DMS 273 (cell line): ENCODE data around the gene PDPK1.

ENCODE experiments used
- DNase-seq: peaks from one replicate; lab custom pipeline; 2025; ENCODE audit not compliant: unreplicated experiment; lab: John Stamatoyannopoulos, UW

Gene PDPK1

GRCh38 chr16:2507052-2507659 is 30.7 kb upstream of the PDPK1 start:
- no peak for DNase-seq

DNA sequence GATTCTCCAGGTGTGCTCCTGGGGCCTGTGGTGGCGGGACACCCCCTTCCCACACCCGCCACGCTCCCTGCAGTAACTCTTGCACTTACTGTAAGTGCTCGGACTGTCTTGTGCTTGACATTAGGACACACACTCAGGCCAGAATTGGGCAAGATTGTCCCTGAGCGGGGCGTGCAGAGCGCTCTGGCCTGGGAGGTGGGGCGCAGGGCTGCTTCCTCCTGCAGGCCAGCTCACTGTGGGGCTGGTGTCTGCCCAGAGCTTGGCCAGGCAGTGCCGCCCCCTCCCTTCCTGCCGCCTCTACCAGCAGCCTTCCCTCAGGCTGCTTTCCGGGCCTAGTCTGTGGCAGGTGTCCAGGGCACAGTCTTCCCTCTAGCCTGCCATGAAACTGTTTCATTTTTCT is 30.2 kb upstream of the PDPK1 start:
- DNase-seq: no peak

DNA sequence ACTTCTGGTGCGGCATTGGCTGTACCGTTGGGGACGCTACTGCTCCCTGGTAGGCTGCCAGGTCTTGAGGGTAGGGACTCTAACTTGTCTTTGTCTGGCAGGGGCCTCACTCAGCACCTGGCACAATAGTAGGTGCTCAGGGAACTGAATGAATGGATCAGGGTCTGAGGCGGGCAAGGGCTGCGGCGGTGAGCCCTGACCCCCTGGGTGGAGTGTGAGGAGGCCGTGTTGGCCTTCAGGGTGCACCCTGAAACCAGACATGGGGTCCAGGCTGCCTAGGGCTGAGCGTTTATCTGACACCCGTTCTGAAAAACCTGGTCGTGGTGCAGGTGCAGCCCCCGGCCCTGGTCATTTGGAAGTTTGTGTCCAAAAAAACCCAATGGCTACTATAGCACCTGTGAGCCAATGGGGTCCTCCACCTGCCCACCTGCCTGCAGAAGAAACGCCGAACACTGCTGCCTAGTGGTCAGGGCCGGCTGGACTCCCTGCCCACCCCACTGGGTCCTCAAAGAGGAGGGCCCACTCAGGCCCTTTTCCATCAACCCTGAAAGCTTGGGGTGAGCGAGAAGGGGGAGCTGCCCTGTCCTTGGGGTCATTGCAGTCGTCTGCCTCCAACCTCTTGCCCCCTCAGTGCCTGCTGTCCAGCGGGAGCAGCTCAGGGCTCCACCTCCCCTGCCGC is 29.0 kb upstream of the PDPK1 start:
- DNase-seq: no peak

GRCh38 chr16:2511128-2511800 is 26.6 kb upstream of the PDPK1 start:
- no peak for DNase-seq

DNA sequence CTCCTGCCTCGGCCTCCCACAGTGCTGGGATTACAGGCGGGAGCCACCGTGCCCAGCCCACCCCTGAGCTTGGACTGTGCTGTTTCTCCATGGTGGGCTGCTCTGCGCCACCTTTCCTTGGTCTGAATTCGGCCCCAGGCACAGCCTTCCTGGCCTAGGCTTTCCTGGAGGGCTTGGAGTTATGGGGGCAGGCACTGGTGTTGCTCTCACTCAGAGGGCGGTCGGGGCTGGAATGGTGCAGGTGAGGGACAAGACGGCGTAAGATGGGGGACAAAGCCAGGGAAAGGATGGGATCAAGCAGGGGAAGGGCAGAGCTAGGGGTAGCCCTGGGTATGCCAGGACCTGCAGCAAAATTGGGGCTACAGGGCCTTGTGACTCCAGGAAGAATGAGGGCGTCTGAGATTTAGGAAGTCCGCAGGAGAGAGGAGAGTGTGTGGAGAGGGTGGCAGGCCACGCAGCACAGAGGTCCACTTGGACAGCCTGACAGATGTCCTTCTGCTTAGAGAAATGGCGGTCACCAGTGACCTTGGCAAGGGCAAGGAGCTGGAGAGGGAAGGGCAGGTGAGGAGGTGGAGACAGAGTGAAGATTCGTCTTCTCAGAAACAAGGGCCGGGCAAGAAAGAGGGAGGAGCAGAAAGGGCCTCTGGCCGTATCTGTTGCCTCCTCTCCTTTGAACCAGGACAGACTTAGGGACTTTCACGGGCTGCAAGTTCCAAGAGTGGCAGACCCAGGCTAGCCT is 25.7 kb upstream of the PDPK1 start:
- DNase-seq: no peak

- DNase-seq: peak; percentile 56
Observed at GRCh38 chr16:2512735-2513404, 25.0 kb upstream of the PDPK1 start.

DNA sequence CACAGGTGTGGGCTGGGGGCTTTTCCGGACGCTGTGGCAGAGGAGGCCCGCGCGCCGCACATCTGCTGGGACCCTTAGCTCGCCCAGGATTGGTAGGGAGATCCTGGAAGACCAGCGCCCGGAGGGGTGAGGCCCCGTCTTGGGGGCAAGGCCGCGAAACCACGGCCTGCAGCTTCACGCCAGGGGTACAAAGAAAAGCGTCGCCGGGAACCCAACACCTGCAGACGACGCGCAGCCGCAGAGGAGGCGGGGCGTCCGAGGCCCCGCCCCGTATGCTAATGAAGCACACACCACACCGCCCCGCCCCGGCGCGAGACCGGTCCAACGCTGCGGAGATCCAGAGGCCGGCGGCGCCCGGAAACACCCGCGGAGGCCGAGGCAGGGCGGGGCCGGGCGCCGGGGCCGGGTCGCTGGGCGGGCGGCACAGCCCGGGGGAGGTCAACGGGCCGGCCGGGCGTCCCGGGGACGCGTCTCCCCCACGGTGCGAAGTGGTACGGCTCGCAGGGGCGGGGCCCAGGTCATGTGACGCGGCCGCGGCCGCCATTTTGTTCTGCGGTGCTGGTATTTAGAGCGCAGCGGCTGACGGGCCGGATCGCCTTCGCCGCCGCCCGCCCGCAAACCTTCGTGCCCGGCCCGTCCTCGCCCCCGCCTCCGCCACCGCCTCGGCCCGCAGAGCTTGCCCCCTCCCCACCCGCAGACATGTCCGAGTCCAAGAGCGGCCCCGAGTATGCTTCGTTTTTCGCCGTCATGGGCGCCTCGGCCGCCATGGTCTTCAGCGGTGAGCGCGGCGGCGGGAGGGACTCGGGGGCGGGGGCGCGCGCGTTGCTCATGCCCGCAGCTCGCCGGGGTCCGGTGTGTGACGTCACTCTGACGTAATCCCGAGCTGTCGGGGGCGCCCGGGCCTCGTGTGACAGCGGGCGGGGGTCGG is 24.2 kb upstream of the PDPK1 start, which contains the start of gene ATP6V0C:
ATP6V0C (plus strand) TSS at position 548 of the 928 bp plus-strand sequence; CDS start at position 700, 152 bp downstream.
- DNase-seq: peak; percentile 98

DNA sequence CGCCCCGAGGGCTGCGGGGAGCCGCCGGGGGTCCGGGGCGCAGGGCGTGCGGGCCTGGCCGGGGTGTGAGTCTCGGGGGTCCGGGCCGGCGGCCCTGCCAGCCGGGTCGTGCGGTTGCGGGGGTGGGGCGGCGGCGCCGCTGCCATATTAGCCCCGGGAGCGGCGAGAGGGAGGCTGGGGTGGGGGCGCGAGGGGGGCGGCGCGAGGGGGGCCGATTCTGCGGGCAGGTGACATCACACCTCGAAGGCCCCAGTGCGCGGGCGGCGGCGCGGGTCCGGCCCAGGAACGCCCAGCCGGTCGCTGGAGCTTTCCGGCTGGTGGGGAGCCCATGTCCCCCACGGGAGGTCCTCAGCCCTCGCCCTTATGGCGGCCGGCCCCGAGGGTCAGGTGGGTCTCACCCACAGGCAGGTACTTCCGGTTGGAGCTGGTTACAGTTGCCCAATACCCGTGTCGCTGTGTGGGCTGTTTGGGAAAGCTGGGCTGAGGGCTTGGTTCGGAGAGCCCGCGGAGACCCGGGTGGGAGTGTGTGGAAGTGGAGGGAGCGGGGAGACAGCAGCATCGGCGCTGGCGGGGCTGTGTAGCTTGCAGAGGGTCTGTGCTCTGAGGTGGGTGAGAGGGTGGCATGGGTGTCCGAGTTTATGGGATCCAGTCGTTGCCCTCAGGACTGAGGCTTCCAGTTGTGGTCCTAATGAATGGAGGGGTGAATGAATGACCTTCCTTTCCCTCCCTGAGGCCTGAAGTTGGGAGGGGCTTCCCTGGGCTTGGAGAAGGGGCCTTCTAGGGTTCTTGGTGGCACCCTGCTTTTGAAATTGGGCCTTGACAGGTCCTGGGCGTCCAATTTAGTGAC is 23.3 kb upstream of the PDPK1 start:
- DNase-seq: peak; percentile 46

GRCh38 chr16:2515180-2515851 is 22.5 kb upstream of the PDPK1 start:
- DNase-seq: no peak

GRCh38 chr16:2516391-2517240 is 21.2 kb upstream of the PDPK1 start:
- no peak for DNase-seq

GRCh38 chr16:2517954-2518605 is 19.7 kb upstream of the PDPK1 start:
- no peak for DNase-seq

DNA sequence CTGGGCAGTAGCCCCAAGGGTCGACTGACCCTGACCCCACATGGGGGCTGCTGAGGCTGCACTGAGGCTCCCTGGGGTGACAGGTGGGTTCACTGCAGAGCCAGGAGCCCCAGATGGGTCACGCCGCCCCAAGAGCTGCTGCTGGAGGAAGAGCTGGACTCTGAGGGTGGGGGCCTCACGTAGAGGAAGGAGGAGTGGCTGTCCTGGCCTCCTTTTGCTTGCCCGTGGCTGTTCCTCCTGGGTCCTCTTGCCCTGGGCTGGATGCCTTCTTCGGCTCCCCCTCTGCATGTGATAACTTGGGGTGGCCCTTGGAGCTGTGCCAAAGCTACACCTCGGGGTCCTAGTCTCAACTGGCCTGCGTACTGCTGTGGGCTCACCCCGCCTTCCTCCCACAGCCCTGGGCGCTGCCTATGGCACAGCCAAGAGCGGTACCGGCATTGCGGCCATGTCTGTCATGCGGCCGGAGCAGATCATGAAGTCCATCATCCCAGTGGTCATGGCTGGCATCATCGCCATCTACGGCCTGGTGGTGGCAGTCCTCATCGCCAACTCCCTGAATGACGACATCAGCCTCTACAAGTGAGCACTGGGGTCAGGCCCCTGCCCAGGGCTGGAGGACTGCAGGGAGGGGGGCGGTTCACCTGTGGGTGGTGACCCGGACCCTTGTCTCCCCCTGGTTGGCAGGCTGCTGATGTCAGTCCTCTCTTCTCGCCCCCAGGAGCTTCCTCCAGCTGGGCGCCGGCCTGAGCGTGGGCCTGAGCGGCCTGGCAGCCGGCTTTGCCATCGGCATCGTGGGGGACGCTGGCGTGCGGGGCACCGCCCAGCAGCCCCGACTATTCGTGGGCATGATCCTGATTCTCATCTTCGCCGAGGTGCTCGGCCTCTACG is 18.8 kb upstream of the PDPK1 start:
- DNase-seq: no peak

DNA sequence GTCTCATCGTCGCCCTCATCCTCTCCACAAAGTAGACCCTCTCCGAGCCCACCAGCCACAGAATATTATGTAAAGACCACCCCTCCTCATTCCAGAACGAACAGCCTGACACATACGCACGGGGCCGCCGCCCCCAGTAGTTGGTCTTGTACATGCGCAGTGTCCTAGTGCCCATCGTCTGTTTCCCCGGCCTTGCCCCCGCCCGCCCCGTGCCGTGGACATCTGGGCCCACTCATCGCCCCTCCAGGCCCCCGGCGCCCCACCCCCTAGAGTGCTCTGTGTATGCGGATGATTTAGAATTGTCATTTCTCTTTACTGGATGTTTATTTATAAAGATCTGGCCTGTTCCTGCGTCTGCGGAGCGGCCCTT is 18.1 kb upstream of the PDPK1 start:
- DNase-seq: no peak

DNA sequence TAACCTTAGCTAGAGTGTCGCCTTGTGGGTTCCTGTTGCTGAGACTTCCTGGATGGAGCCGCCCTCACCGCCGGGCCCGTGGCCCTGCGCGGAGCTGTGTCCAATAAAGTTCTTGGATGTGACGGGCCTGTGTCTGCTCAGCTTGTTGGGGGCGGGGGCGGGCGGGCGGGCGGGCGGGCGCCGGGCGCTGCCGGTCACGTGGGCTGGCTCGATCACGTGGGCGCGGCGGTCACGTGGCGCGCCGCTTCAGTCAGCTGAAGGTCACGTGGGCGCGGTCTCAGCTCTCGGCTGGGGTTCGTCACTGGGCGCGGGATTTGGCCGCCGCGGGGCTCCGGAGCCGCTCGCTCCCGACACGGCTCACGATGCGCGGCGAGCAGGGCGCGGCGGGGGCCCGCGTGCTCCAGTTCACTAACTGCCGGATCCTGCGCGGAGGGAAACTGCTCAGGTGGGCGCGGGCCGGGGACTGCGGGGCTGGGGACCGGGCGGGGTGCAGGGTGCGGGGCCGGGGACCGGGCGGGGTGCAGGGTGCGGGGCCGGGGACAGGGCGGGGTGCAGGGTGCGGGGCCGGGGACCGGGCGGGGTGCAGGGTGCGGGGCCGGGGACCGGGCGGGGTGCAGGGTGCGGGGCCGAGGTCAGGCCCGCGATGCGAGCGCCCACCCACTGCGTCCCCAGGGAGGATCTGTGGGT is 17.6 kb upstream of the PDPK1 start, which contains the start of gene AMDHD2:
AMDHD2 (plus strand) TSS at position 275 of the 687 bp plus-strand sequence; CDS start at position 363, 88 bp downstream.
- peak; percentile 97 for DNase-seq

DNA sequence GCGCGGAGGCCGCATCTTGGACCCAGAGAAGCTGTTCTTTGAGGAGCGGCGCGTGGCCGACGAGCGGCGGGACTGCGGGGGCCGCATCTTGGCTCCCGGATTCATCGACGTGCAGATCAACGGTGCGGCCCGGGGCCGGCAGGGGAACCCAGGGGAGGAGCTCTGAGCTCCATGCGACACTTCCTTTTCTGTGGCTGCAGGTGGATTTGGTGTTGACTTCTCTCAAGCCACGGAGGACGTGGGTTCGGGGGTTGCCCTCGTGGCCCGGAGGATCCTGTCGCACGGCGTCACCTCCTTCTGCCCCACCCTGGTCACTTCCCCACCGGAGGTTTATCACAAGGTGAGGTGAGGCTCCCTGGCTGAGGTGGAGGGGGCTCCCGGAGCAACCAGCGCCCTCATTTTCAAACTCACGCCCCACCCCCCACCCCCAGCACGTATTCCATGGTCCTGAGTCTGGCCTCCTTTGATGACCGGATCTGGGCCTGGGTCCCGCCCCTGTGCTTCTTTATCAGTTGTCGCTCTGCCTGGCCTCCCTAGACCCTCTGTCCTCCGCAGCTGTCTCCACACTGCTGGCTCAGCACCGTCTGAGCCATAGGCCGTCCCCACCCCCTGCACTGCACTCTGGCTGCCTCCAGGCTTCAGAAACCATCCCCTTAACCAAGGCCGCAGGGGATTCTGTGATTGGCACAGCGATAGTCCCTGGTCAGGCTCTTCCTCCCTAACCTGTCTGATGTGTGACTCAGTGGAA is 16.9 kb upstream of the PDPK1 start:
- DNase-seq: peak; percentile 45
